ENCODE results near the gene PPM1A.

Gene PPM1A

DNA sequence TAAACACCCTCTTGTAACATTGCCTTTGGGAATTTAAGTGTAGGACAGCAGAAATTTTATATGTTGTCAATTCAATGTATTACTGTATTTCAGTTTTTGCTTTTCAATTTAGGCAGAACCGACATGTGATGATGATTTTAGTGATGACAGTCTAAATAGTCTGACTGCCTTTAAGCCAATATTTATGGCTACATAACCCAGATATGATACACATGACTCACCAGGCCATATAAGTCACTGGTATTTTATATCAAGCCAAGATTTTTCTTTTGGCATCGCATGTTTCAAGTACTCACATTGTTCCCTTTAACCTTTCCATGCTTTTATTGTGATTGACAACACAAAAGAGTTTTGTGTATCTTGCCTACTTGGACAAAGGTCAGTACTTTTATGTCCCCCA lies 13.6 kb upstream of the PPM1A start:
- no peak for TF ChIP-seq JUND (IDR thresholded peaks at IDR 0.05; ENCODE audit: low read depth)
- in situ Hi-C loops (cut with HindIII; ENCODE audit: low pct_unique_long_range_greater_than_20kb, low sequenced_read_pairs): no loop called here
- DNase-seq (ENCODE audit: low read depth in 1 of 2, low spot score in 1 of 2): no peak

DNA sequence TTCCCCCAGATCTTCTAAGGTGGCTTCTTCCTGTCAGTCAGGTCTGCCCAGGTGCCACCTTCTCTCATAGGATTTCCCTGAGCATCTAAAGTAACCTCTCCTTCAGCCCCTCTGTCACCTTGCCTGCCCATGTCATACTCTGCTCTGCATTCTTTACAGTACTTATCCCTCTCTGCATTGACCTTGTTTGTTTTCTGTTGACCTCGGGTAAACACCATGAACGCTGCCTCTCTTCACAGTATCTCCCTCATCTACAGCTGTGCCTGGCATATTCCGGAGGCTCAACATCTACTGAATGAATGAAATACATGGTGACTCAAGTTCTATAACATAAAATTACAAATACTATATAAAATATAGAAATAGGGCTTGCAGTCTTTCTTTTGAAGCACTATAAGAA lies 10.1 kb upstream of the PPM1A start:
- in situ Hi-C loops (cut with HindIII; ENCODE audit: low pct_unique_long_range_greater_than_20kb, low sequenced_read_pairs): no loop called here
- DNase-seq (ENCODE audit: low read depth in 1 of 2, low spot score in 1 of 2): peak in 1 of 2 experiments; percentile 15
- no peak for TF ChIP-seq JUND (IDR thresholded peaks at IDR 0.05; ENCODE audit: low read depth)

DNA sequence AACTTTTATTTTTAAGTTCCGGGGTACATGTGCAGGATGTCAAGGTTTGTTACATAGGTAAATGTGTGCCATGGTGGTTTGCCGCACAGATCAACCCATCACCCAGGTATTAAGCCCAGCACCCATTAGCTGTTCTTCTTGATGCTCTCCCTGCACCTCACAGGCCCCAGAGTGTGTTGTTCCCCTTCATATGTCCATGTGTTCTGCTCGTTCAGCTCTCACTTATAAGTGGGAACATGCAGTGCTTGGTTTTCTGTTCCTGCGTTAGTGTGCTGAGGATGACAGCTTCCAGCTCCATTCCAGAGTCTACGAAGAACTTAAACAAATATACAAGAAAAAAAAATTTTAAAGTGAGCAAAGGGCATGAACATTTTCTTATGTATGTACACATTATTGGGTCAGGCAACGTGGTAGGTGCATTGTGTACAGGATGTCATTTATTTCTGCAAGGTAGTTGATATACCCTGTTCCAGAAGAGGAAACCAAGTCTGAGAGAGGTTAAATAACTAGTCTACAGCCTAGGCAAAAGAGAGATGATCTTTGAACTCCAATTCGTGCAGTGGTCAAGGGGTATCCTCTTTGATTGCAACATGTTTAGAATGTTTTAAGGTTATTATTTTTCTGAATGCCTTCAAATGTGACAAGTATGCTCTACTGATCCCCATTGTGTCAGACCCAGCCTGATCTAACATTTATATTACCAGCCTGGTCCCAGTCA lies 8.7 kb upstream of the PPM1A start:
- no peak for DNase-seq (ENCODE audit: low read depth in 1 of 2, low spot score in 1 of 2)
- no peak for TF ChIP-seq JUND (IDR thresholded peaks at IDR 0.05; ENCODE audit: low read depth)
- in situ Hi-C loops (cut with HindIII; ENCODE audit: low pct_unique_long_range_greater_than_20kb, low sequenced_read_pairs): no loop called here

DNA sequence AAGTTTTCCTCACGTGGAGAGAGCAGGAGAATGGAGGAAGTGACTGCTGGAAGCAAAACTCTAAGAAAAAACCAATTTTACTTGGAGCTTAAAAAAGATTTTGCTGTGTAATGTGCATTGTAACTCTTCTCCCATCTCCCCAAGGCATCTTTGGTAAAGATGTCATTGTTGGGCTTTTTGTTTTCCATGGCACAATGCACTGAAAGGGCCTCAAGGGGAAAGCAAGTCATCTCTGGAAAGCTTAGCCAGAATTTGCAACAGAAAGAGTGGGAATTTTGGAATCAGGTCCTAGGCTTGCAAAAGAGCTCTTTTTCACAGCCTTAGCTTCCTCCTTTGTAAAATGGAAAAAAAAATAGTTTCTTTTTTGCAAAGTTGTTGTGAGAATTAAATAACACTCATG lies 7.9 kb upstream of the PPM1A start:
- TF ChIP-seq JUND (IDR thresholded peaks at IDR 0.05; ENCODE audit: low read depth): no peak
- DNase-seq (ENCODE audit: low read depth in 1 of 2, low spot score in 1 of 2): no peak
- in situ Hi-C loops (cut with HindIII; ENCODE audit: low pct_unique_long_range_greater_than_20kb, low sequenced_read_pairs): no loop called here

DNA sequence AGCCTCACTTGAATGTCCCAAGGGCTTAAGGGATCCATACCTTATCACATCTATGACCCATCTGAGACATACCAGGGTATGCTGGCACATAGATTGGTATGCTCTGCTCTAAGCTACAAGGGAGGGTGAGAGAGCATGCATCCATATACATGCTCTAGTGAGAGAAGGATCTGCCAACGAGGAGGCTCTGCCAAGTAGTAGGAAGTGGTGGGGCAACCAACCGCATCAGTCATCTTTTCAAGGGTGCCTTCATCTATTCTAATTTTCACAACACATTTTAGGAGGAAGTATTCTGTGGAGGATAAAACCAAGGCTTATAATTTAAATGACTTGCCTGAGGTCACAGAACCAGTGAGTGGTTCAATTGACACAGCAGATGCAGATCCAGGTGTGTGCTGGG lies 6.6 kb upstream of the PPM1A start:
- no peak for DNase-seq (ENCODE audit: low read depth in 1 of 2, low spot score in 1 of 2)
- TF ChIP-seq JUND (IDR thresholded peaks at IDR 0.05; ENCODE audit: low read depth): no peak
- in situ Hi-C loops (cut with HindIII; ENCODE audit: low pct_unique_long_range_greater_than_20kb, low sequenced_read_pairs): no loop called here

DNA sequence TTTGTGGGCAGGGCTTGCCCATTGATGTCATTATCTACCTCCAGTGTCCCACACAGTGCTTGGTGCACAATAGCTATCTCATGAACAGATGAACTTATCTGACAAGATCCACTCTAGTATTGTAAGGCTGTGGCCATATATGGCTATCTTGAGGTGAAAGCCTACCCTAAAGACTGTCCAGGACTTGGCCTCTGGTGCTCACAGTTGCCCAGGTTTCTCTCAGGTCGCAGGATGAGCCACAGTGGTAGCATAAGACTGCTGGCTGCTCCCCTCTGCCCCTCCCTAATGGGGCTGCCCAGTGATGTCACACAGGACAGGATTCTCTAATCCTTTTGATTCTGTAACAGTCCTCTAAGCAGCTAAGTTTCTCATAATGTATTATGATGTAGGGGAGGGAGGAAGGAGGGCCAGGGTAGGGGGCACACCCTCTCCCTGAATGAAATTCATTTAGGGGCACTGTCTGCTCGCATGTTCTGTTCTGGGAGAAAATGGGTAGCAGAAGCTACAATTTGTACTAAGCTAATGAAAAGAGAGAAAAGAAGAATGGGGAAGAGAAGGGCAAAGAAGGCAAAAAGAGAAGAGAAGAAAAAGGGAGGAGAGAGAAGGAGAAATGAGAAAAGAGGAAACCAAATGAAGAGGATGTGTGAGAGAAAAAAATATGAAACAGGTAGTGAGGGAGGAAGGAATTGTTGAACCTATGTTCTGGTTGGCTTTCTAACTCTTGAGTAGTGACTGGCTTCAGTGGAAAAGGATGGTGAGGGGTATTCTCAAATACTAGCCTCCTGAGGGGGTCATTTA lies 3.4 kb upstream of the PPM1A start:
- in situ Hi-C loops (cut with HindIII; ENCODE audit: low pct_unique_long_range_greater_than_20kb, low sequenced_read_pairs): no loop called here
- no peak for DNase-seq (ENCODE audit: low read depth in 1 of 2, low spot score in 1 of 2)
- TF ChIP-seq JUND (IDR thresholded peaks at IDR 0.05; ENCODE audit: low read depth): no peak

DNA sequence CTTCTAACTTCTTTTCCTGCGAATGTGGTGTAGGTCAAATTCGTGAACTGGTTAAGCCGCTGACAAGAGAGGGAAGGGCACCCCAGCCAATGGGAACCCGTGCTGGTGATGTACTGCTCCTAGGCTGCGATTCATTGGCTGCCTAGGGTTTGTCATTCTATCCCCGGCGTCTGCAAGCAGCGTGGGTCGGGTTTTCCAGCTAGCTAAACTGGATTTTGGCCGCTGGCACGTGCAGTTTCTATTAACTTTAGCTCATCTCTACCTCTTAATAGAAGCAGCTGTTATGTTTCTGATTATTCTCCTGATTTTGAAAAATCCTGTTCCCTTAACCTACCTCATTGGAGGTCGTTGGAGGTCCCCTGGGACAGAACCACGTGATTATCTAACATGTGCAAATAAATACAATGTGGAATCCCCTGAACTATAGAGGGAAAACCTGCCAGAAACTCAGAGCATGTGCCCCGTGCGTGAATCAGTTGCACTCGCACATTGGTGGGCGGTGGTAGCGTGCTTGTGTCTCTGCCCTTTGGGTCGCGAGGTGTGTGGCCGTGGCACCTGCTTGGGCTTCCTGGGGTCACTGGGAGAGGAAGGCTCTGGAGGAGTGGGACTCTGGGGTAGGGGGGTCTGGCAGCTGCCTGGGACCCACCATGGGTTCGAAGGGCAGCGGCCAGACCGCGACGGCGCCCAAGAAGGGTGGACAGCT lies 876 bp upstream of the PPM1A start:
- TF ChIP-seq JUND (IDR thresholded peaks at IDR 0.05; ENCODE audit: low read depth): no peak
- peak; percentile 98 to 99 for DNase-seq (ENCODE audit: low read depth in 1 of 2, low spot score in 1 of 2)
- in situ Hi-C loops (cut with HindIII; ENCODE audit: low pct_unique_long_range_greater_than_20kb, low sequenced_read_pairs): no loop called here

DNA sequence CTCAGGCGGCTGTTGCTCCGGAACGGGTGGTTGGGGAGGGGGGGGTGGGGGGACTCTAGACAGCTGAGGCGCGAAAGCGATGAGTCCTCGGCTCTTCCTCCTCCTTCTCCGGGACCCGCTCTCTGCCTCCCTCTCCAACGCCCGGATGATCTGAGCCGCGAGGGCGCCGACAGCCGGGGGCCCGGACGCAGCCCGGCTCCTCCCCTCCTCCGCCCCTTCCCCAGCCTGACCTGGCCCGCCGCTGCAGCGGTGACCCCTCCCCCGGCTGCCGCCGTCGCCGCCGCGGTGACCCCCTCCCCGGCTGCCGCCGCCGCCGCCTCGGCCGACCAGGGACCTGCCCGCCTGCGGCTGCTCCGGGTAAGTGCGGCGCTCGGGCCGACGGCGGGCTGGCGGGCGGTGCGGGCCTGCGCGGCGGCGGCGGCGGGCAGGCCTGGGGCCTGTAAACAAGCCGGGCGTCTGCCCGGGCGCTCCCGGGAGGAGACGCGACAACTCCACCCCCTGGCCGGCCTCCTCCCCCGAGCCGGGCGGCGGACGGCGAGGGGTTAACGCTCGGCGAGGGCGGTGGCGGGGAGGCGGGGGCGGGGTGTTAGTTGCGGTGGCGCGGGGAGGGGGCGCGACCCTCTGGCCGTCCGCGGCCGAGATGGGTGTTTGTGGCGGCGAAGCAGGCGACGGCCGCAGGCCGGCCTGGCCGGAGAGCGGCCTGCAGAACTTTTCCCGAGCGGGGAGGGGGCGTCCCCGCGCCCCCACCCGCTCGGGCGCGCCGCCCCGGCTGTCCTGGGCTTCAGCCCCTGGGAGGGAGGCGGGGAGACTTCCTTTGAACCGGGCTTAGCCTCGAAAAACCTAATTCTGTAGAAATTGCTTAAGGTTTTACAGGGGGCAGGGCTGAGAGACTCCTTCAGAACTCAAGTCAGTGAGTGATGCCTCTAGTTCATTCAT lies 568 bp downstream of the PPM1A start:
- in situ Hi-C loops (cut with HindIII; ENCODE audit: low pct_unique_long_range_greater_than_20kb, low sequenced_read_pairs): no loop called here
- TF ChIP-seq JUND (IDR thresholded peaks at IDR 0.05; ENCODE audit: low read depth): no peak
- peak; percentile 83 to 92 for DNase-seq (ENCODE audit: low read depth in 1 of 2, low spot score in 1 of 2)

DNA sequence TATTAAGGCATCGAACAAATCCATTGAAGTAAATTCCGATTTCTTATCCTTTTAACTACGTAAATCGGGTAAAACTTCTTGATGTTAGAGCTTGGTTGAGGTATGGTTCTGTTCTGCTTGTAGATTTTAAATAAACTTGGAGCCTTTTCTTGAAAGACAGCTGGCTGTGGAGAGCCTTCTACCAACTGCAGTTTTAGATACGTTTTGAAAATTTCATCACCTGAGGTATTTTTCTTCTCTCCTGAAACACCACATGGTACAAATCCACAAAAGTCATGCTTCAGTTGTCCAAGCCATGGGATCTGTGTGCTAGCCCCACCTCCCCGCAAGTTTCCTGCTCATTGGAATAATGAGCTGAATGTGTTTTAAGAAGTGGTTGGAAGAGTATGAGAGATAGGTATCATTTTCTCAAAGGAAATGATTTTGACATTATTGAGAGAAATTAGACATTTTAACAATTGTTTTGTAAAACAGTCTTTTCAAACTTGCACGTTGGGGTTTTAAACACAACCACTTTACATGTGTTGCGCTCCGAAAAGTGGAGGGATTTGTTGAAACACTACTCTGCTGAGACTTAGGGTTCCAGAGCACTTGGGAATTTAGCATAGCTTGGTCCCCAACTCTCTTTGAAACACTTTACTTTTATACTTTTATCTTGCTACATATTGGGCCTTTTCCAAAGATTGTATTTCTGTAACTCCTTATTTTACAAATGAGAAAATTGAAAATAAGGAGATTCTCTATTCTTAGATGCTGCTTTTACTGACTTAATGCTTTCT lies 1.4 kb downstream of the PPM1A start:
- DNase-seq (ENCODE audit: low read depth in 1 of 2, low spot score in 1 of 2): peak in 1 of 2 experiments; percentile 24
- no peak for TF ChIP-seq JUND (IDR thresholded peaks at IDR 0.05; ENCODE audit: low read depth)
- in situ Hi-C loops (cut with HindIII; ENCODE audit: low pct_unique_long_range_greater_than_20kb, low sequenced_read_pairs): no loop called here

DNA sequence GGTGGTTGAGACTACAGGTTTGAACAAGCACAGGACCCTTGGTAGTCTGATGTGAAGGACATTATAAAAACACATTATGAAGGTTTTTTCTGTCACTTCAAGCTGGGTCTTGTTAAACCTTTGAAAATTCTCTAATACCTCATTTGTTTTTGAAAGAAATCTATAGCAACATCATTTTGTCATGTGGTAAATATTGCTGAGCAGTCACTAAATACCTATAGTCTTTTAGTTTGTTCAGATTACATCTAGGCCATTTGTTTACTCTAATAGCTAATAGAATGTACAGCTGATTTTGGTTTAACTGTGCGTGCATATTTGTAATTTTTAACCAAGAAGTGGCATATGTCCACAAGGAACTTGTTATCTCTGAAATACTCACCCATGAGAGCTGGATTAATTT lies 2.9 kb downstream of the PPM1A start:
- no peak for DNase-seq (ENCODE audit: low read depth in 1 of 2, low spot score in 1 of 2)
- in situ Hi-C loops (cut with HindIII; ENCODE audit: low pct_unique_long_range_greater_than_20kb, low sequenced_read_pairs): no loop called here
- TF ChIP-seq JUND (IDR thresholded peaks at IDR 0.05; ENCODE audit: low read depth): no peak

DNA sequence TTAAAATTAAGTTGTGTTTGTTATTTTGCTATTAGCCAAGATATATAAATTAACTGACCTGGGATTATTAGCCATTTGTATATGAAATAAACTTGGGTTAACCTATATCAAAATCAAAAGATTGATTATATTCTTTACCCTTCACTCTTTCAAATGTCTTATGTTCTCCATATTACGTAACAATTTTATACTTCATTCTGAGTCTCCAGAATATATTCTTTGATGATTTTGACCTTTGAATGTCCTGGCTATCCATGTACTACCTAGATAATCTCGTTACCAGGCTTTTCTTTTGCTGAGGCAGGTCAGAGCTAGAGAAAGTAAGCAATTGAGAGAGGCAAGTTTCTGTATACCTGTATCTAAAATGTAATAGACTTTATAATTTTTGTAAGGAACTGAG lies 3.6 kb downstream of the PPM1A start:
- no peak for DNase-seq (ENCODE audit: low read depth in 1 of 2, low spot score in 1 of 2)
- in situ Hi-C loops (cut with HindIII; ENCODE audit: low pct_unique_long_range_greater_than_20kb, low sequenced_read_pairs): no loop called here
- no peak for TF ChIP-seq JUND (IDR thresholded peaks at IDR 0.05; ENCODE audit: low read depth)
